Measurements from ENCODE around the gene CHMP3.
"Not testable (repeated sequence)": the region's sequence is repeated elsewhere in the genome, so short reads cannot be mapped to it uniquely, and the experiment has no call there.

CHMP3 gene

DNA sequence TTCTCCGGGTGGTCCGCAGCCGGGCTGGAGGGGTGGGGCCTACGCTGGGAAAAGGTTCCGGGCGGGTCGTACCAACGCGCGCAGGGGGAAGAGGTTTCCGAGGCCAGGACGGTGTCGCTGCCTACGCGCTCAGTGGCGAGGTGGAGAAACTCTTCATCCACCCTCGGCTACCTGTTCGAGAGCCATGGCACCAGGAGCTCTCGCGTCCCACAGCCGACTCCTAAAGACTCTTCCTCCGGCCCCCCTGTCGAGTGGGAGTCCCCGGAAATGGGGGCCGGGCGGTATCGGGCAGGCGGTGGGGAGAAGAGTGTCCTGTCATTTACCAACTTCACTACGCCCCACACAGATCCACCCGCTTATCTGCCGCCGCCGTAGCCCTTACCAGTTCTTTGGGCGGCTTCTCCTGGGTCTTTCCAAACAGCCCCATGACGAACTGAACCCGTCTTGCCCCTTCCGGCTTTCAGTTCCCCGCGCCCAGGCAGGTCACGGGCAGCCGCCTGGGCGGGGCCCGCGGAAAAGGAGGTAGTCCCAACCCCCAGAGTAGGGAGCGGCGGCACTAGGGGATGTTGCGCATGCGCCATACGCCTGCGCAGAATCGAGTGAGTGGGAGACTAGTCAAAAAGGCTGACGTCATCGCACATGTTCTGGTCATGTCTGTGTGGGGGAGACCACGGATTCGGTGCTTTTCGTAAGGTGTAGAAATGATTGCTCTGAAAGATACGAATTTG is at the start of gene CHMP3:
Gene CHMP3, minus strand, starts transcription at position 522 of the 728 bp plus-strand sequence. Its CDS starts 95 bp downstream, at position 427.
- DNase-seq = peak; percentile 92 to 97 (median 96)

GRCh38 chr2:86610871-86611270 is 47.6 kb upstream of the CHMP3 start:
- DNase-seq = no peak

- DNase-seq = no peak
Observed at GRCh38 chr2:86608832-86609410, 45.7 kb upstream of the CHMP3 start.

DNA sequence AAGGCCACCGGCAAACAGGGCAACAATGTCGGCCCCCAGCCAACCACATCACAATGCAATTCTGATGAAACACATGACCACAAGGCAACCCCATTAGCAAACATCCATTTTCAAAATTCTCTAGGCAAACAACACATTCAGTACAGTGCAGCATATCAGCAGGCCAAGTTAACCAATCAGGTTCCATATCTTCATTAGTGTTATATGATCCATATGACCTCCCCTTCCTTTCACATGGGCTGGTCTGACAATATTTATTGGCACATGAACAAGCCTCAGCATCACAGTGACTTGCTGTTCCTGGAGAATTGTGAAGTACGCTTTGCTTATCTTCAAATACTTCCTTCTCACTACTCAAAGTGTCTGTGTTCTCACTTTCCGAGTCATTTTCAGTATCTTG is 40.7 kb upstream of the CHMP3 start:
- no peak for DNase-seq

DNA sequence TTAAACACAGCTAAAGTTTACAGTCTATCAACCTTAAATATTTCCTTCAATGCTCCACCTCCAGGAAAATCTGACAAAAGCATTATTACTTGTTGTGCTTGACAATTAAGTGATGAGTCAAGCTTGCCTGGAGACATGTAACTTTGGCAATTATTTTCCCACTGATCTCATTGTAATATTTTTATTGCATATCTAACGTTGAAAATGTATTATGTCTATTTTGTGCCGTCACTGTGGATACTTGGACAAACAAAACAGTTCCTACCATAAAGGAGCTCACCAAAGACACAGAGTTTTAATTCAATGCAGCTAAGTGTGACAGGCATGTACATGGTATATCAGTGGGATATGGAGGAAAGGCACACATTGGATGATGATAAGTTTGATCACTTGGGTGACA is 35.7 kb upstream of the CHMP3 start:
- no peak for DNase-seq

- no peak for DNase-seq
Observed at GRCh38 chr2:86596118-86596517, 32.9 kb upstream of the CHMP3 start.

DNA sequence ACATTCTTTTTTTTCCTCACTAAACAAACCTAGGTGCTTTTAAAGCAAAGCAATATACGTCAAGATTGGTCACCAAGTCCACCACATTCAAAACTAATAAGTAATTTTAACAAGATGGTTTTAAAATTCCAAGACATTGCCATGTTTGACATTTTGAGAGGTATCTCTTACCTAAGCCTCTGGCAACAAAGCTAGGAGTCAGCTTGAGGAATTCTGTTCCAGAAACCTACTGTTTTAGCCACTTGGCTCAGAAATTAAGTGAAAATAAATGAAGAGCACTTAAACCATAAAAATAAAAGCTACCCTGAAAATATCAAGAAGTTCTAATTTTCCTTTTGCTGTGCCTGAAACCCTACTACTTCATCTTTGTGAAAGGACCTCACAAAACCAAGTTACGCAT is 30.0 kb upstream of the CHMP3 start:
- no peak for DNase-seq

- DNase-seq = no peak
Observed at GRCh38 chr2:86592547-86593230, 29.4 kb upstream of the CHMP3 start.

GRCh38 chr2:86589701-86590100 is 26.5 kb upstream of the CHMP3 start:
- not testable (repeated sequence) for DNase-seq

DNA sequence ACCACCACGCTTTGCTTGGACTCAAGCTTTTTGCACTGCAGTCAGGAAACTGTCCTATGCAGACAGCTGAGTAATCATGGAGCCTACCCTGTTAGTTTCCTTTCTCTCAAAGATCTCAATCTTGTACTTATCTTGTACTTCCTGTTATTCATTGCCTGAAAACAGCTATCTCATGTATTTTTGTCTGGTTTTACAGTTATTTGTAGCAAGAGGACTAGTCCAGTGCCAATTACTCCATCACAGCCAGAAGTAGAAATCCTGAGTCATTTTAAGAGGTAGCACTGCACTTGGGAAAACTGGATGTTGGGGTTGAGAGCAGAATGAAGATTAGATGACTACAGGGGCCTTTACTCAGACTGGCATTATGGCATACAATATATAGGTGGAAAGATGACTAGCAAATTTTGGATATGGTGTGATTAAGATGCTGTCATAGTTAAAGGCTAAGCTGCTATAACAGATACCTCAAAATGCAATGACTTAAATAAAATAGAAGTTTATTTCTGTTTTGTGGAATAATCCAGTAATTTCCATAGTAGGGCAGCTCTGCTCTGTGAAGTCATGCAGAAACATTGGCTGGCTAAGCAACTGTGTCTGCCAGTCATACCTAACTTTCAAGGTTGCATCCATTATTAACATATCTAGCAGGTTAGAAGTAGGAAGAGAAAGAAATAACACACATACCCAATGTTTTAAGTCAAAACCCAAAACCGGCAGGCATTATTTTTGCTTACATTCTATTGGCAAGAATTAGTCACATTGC is 21.1 kb upstream of the CHMP3 start:
- DNase-seq = no peak

DNA sequence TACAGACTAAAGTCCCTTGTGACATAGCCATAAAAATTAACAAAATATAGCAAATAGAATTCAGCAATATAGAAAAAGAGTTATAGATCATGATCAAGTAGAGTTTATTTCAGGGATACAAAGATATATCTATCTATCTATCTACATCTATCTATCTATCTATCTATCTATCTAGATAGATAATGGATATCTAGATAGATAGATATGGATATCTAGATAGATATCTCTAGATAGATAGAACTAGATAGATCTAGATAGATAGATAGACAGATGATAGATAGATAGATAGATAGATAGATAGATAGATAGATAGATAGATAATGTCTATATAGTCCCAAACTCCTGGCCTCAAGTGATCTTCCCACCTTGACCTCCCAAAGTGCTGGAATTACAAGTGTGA is 17.3 kb upstream of the CHMP3 start:
- no peak for DNase-seq

- DNase-seq = no peak
Observed at GRCh38 chr2:86577817-86578456, 14.7 kb upstream of the CHMP3 start.

DNA sequence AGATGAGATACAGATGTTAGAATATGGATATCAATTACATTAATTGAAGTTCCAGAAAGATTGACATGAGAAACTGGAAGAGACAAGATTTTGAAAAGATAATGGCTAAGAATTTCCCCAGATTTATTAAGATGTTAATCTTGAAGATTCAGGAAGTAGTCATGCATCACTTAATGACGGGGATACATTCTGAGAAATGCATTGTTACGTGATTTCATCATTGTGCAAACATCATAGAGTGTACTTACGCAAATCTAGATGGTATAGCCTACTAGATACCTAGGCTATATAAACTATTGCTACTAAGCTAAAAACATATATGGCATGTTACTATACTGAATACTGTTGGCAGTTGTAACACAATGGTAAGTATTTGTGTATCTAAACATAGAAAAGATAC is 6.8 kb upstream of the CHMP3 start:
- no peak for DNase-seq

- DNase-seq = no peak
Observed at GRCh38 chr2:86566821-86567190, 3.6 kb upstream of the CHMP3 start.

DNA sequence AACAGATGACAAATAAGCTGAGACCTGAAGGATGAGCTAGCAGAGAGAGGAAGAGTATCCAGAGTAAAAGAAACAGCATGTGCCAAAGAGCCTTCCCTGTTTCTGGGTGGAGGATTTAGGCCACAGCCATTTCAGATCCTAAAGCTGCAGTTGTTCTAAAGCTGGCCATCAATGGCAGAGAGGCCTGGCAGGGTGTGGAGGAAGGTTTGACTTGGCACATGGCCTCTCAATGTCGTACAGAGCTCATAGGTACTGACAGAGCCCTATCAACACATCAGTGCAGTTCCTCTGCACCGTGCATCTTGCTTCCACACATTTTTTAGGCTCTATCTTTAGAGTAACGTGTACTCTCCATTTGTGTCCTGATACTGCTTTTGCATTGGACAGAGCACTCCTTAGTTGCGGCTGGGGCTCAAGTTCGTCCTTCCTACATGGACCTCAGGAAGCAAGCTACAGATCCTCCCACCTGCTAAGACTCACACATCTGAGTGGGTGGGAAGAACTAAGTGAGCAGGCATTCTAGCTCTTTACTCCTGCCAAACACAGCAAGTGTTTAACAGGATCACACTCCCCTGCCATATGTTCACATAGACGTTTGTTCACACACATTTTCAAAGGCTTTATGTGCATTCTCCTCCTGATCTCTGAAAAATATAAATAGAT is 3.0 kb upstream of the CHMP3 start:
- no peak for DNase-seq

- DNase-seq = peak in 1 of 3 experiments; percentile 52
Observed at GRCh38 chr2:86563650-86564061, 413 bp upstream of the CHMP3 start.

- peak in 1 of 3 experiments; percentile 21 for DNase-seq
Observed at GRCh38 chr2:86562485-86562921, 740 bp downstream of the CHMP3 start.

DNA sequence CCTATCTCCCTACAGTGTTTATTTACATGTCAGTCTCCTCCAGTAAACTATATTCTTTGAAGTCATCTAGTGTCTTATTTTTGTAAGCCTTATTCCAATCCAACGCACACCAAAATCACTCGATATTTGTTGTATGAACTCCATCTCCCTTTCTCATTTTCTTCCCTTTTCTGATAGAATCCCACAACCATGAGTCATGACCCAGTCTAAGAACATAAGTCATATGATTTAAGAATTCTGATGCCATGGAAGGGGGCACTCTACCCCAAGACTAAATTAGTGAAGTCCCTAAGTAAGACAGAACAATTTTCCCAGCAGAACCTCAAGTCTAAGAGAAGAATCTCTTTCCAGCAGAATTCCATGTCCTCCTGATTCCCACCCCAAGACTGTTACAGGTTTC is 5.4 kb downstream of the CHMP3 start:
- no peak for DNase-seq

GRCh38 chr2:86556508-86556907 is 6.7 kb downstream of the CHMP3 start:
- DNase-seq = peak in 1 of 3 experiments; percentile 0

- no peak for DNase-seq
Observed at GRCh38 chr2:86552889-86553288, 10.4 kb downstream of the CHMP3 start.

- DNase-seq = not testable (repeated sequence)
Observed at GRCh38 chr2:86549963-86550725, 13.1 kb downstream of the CHMP3 start.
